ENCODE measurements around the gene STAT2. TPM values are rescaled to one million over a fixed set of nuclear protein-coding genes. Genes with fewer than 3 reads are reported as not detected.
"Not testable (repeated sequence)": the region's sequence is repeated elsewhere in the genome, so short reads cannot be mapped to it uniquely, and the experiment has no call there.

Gene STAT2
- total RNA-seq (10 to 100 TPM; 25.5 to 88.5 (median 38.4) TPM), polyA plus RNA-seq (10 to 100 TPM; 48.4 to 57.3 TPM)

GRCh38 chr12:56359851-56360767 lies at the start of gene STAT2:
TSS of gene STAT2 (minus strand) at chr12:56360107. CDS start at chr12:56356571, 3,536 bp downstream.
- 0% methylated on average over 54 of the region's 54 CpGs for WGBS, 2 donors
- FAIRE-seq (peak; percentile 99), ATAC-seq (peak; percentile 95 to 98 (median 97)), DNase-seq (peak; percentile 95 to 99 (median 99))
- Histone ChIP-seq H3K36me3 (peaks cover 0 to 12% (median 5%) of the 10 kb centered on the region in 3 donors), H3K9me3 (no peaks in the 10 kb centered on the region), H3K4me1 (peaks cover 0 to 8% (median 6%) of the 10 kb centered on the region in 3 donors), H3K27ac (peak within 1 kb of the TSS; percentile 73 to 99 (median 96)), H3K27me3 (no peaks in the 10 kb centered on the region), H3K4me3 (peak within 1 kb of the TSS; percentile 47 to 82 (median 72))
- TF ChIP-seq, protein P1, sequence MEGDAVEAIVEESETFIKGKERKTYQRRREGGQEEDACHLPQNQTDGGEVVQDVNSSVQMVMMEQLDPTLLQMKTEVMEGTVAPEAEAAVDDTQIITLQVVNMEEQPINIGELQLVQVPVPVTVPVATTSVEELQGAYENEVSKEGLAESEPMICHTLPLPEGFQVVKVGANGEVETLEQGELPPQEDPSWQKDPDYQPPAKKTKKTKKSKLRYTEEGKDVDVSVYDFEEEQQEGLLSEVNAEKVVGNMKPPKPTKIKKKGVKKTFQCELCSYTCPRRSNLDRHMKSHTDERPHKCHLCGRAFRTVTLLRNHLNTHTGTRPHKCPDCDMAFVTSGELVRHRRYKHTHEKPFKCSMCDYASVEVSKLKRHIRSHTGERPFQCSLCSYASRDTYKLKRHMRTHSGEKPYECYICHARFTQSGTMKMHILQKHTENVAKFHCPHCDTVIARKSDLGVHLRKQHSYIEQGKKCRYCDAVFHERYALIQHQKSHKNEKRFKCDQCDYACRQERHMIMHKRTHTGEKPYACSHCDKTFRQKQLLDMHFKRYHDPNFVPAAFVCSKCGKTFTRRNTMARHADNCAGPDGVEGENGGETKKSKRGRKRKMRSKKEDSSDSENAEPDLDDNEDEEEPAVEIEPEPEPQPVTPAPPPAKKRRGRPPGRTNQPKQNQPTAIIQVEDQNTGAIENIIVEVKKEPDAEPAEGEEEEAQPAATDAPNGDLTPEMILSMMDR (IDR thresholded peaks at IDR 0.05): no peak
- intact Hi-C loops (cut with DNase I): loop anchor here in 1 of 3 donors (10.0 kb wide), 1 partner anchor 75 kb away; no protein-coding TSS in a partner anchor

- no peaks in the 10 kb centered on the region for H3K4me1 ChIP-seq
- TF ChIP-seq, protein P1 (IDR thresholded peaks at IDR 0.05): no peak
- no peak overlapping the region for H3K27ac ChIP-seq
- no peak overlapping the region for H3K4me3 ChIP-seq
- H3K36me3 ChIP-seq: no peaks in the 10 kb centered on the region
- 84 to 85% methylated on average over 5 of the region's 5 CpGs for WGBS, 2 donors
- intact Hi-C loops (cut with DNase I): no loop called here
- ATAC-seq (no peak), FAIRE-seq (no peak), DNase-seq (no peak)
- no peaks in the 10 kb centered on the region for H3K9me3 ChIP-seq
- no peaks in the 10 kb centered on the region for H3K27me3 ChIP-seq
Observed at GRCh38 chr12:56408799-56409417, 49.0 kb upstream of the STAT2 start.

DNA sequence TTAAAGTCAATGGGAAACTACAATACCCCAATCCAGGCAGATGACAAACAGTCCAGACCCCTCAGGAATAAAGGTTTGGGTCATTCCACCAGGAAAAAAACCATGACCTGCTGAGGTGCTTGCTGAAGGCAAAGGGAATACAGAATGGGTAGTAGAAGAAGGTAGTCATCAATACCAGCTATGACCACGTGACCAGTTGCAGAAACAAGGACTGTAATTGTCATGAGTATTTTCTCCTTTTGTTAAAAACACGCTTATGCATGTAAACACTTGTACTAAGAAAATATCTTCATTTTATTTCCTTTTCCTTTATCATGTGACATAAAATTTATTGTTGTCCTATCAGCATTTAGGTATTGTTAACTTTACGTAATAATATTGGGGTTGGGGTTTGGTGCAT lies 44.3 kb upstream of the STAT2 start:
- FAIRE-seq; H3K36me3 ChIP-seq; ATAC-seq; H3K4me3 ChIP-seq; H3K27me3 ChIP-seq; H3K4me1 ChIP-seq; H3K9me3 ChIP-seq; intact Hi-C loops (cut with DNase I); H3K27ac ChIP-seq; DNase-seq: not testable (repeated sequence)
- WGBS, 2 donors: 88 to 94% methylated on average over 3 of the region's 3 CpGs

- ATAC-seq; intact Hi-C loops (cut with DNase I); H3K27me3 ChIP-seq: not testable (repeated sequence)
Observed at GRCh38 chr12:56401612-56402011, 41.7 kb upstream of the STAT2 start.

DNA sequence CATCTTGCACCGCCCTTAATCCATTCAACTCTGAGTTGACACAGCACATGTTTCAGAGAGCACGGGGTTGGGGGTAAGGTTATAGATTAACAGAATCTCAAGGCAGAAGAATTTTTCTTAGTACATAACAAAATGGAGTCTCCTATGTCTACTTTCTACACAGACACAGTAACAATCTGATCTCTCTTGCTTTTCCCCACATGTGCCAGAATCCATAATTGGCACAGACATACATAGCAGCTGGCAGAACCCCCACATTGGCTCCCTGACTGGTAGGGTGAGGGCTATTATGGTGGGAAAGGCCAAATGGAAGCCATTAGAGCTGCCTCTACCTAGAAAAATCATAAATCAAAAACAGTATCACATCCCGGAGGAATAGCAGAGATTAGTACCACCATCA lies 41.2 kb upstream of the STAT2 start:
- H3K27me3 ChIP-seq; H3K27ac ChIP-seq; FAIRE-seq; H3K9me3 ChIP-seq; intact Hi-C loops (cut with DNase I); H3K4me3 ChIP-seq; H3K36me3 ChIP-seq; H3K4me1 ChIP-seq: not testable (repeated sequence)
- DNase-seq (peak in 2 of 6 donors; percentile 22 to 26), ATAC-seq (peak in 1 of 4 donors; percentile 42)
- 12 to 17% methylated on average over 1 of the region's 3 CpGs for WGBS, 2 donors

More at GRCh38 chr12:56401612-56402011, 41.7 kb upstream of the STAT2 start:
- H3K9me3 ChIP-seq, DNase-seq, FAIRE-seq, H3K4me1 ChIP-seq, H3K4me3 ChIP-seq, H3K27ac ChIP-seq, H3K36me3 ChIP-seq: not testable (repeated sequence)

- FAIRE-seq; H3K27ac ChIP-seq; ATAC-seq; DNase-seq; H3K9me3 ChIP-seq; H3K4me3 ChIP-seq; H3K27me3 ChIP-seq; H3K4me1 ChIP-seq; H3K36me3 ChIP-seq; intact Hi-C loops (cut with DNase I): not testable (repeated sequence)
- WGBS, 2 donors: 92 to 93% methylated on average over 3 of the region's 3 CpGs
Observed at GRCh38 chr12:56399466-56399865, 39.6 kb upstream of the STAT2 start.
